CD4-positive, alpha-beta T cell treated with Interleukin-10 for 1 hour (primary cell): ENCODE data around the gene RNF182.
"Not testable (repeated sequence)": the region's sequence is repeated elsewhere in the genome, so short reads cannot be mapped to it uniquely, and the experiment has no call there.

Experiments used
- DNase-seq: peaks from one replicate; pipeline ENCODE4 v3.0.0-alpha.2; 2020

Gene RNF182

DNA sequence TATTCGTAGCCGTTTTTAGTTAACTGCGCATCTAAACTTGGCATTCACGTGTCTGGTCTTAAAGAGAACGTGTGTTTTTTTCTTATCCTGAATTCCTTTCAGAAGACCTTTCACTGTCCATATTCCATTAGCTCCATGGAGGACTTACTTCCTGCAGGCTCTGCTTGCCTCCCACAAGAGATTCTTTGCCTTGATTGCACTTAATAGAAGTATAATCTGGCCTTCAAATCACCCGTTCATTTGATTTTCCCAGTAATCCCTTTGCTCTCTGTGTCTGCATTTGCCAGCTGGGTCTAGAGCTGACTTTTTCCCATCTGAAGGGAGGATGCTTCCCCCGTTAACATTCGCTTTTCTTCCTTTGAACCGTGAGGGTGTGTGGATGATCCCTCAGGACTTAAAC is 79.5 kb downstream of the RNF182 start:
- no peak for DNase-seq

GRCh38 chr6:14008809-14009208 is 84.1 kb downstream of the RNF182 start:
- no peak for DNase-seq

DNA sequence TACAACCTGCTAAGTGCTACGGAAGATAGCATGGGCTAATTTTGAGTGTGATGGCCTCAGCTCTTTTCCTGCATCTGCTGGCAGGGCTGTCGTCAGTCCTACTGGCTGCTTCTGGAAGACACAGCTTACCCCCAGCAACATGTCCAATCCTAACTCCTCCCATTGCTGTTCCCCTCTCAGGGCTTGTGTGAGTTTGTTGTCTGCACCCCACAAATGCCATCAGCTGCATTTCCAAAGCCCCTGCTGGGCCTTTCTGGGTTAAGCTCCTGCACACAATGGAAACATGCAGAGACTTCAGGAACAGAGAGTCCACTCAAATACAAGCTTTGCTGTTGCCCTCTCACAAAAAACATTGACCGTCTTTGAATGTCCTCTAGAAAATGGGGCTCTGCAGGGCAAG is 84.7 kb downstream of the RNF182 start:
- DNase-seq: no peak

DNA sequence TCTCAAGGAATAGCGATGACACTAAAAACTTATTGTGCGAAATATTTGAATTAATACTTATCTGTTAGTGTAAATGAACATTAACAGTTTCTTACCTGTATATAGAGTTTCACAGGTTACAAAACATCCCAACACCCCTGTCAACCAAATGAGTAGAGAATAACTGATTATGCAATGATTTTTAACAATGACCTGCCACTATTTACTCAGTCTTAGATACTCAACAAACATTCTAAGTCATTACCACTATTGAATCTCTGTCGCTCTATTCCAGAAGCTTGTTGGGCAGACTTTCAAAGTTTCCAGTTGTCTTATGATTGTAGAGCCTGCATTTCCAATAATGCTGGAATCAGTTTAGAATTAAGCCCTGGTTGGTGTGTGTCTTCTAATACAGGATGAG is 85.5 kb downstream of the RNF182 start:
- DNase-seq: no peak

DNA sequence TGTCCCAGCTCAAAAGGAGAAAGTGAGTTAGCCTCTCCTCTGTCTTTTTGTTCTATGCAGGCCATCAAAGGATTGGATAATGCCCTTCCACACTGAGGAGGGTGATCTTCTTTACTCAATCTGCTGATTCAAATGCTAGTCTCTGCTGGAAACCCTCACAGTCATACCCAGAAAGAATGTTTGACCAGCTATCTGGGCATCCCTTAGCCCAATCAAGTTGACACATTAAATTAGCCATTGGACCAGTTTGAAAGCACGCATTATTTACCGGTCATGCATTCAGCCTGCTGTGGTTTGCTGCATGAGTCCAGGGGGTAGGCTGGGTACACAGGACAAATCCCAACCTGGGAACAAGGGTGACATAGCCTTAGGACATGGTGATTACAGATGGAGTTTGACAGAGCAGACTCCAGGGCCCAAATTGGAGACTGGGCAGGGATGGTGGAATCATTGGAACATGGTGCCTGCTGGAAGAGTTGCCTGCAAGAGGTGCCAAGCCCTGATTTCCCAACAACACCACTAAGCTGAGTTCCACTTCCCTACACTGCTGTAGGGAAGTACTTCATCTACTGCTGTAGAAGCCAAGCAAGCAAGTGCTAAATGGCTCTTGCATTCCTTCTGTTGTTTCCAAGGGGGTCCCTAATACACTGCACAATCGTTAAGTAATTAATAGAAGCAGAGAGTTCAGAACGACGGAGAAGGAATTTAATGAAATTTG is 87.7 kb downstream of the RNF182 start:
- DNase-seq: no peak

- no peak for DNase-seq
Observed at GRCh38 chr6:14015964-14016363, 91.2 kb downstream of the RNF182 start.

- no peak for DNase-seq
Observed at GRCh38 chr6:14016432-14016831, 91.7 kb downstream of the RNF182 start.

- DNase-seq: no peak
Observed at GRCh38 chr6:14016935-14017625, 92.3 kb downstream of the RNF182 start.

DNA sequence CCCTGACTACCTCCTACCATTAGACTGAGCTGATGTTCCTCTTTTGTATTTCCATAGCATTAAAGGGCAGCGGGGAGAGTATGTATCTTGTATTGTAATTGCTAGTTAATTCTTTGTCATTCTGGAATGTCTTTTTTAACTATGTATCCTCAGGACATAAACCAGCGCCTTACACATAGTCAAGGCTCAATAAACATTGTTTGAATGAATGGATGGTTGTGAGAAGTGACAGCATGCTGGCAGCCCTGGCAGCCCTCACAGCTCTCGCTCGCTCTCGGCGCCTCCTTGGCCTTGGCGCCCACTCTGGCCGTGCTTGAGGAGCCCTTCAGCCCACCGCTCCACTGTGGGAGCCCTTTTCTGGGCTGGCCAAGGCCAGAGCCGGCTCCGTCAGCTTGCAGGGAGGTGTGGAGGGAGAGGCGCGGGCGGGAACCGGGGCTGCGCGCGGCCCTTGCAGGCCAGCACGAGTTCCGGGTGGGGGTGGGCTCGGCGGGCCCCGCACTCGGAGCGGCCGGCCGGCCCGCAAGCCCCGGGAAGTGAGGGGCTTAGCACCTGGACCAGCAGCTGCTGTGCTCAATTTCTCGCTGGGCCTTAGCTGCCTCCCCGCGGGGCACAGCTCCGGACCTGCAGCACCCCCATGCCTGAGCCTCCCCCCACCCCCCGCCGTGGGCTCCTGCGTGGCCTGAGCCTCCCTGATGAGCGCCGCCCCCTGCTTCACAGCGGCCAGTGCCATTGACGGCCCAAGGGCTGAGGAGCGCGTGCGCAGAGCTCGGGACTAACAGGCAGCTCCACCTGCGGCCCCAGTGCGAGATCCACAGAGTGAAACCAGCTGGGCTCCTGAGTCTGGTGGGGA is 93.1 kb downstream of the RNF182 start:
- DNase-seq: no peak

DNA sequence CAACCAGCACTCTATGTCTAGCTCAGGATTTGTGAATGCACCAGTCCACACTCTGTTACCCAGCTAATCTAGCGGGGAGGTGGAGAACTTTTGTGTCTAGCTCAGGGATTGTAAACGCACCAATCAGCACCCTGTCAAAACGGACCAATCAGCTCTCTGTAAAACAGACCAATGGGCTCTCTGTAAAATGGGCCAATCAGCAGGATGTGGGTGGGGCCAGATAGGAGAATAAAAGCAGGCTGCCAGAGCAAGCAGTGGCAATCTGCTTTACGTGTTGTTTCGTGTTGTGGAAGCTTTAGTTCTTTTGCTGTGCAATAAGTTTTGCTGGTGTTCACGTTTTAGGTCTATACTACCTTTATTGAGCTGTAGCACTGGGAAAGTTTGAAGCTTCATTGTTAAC is 93.8 kb downstream of the RNF182 start:
- DNase-seq: not testable (repeated sequence)

DNA sequence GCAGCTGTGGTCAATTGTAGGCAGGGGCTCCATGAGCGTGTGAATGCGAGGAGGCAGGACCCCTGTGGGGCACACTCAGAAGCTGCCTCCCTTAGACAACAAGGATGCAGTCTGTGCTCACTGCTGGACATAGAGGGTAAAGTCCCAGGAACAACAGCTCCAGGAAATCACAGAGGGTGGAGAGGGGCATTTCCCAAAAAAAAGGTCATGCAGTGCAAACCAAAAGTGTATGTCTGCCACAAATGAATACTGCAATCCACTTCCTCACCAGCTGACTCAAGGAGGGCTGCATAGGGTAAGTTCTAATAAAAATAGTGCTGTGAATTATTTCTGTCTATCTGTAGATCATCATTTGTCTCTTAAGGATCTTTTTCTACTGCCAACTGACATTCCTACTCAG is 95.8 kb downstream of the RNF182 start:
- no peak for DNase-seq

DNA sequence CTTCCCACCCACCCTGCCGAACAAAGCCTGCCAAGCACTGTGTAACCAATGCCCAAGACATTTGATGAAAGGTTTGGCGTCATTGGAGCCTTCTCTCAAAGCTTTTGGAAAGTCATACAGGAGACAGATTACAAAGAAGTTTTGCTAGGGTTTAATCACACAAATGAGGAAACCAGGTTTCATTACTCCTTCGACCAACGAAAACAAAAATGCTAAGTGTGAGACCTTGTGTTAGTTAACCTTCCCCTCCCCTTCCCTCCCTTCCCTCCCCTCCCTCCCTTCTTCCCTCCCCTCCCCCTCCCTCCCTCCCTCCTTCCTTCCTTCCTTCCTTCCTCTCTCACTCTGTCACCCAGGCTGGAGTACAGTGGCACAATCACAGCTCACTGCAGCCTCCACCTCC is 96.7 kb downstream of the RNF182 start:
- no peak for DNase-seq

DNA sequence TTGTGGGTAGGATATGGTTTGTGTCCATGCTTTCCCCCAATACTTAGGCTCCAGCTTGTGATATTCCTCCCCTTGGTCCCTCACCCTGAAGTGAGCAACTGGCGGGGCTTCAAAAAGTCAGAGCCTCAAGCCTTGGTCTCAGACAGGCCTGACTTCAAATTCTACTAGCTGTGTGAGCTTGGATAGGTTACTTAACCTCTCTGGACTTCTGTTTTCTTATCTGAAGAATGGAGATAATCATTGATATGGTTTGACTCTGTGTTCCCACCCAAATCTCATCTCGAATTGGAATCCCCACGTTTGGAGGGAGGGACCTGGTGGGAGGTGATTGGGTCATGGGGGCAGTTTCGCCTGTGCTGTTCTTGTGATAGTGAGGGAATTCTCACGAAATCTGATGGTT is 97.9 kb downstream of the RNF182 start:
- DNase-seq: no peak

- no peak for DNase-seq
Observed at GRCh38 chr6:14023855-14024254, 99.1 kb downstream of the RNF182 start.

DNA sequence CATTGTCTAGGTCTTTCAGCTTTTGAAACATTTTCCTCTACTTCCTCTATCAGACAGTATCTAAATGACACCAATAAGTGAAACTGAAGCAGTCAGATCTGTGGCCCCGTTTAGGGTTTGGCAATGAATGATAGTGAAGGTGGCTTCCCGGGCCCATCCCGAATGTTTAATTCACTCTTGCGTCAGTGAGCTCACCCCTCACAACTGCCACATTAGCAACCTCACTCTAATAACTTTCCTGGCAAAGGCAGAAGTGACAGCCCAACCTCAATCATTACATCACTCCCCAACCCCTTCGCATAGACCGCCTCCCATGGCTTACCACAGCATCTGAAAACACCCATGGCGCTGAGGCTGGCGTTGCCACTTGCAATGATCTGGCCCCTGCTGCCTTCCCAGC is 100.4 kb downstream of the RNF182 start:
- peak; percentile 23 for DNase-seq

DNA sequence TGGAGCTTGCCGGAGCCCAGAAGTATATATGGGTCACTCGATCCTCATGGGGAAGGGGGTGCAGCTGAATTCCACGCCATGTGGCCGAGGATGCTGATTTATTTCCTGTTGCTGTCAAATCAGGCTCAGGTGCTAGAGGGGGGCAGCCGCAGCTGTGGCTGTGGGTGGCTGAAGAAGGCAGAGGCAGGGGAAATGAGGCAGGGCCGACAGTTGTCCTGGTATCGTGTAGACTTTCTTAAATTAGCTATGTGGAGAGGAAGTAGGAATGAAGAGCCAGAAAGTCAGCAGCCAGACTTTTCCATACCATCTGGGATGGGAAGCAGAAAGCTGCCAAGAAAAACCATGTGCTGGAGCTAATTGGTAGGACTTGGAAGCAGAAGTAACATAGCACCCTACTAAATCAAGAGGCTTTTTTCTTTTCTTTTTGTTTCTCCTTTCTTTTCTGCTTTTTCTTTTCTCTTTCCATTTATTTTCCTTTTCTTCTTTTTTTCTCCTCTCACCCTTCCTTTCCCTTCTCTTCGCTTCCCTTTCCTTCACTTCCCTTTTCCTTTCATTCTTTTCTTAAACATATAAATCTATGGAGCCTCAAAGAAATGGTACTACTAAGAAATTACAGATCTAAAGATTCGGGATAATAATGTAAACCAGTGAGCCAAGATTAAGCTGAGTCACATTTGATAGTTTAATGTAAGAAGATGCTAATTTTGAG is 102.2 kb downstream of the RNF182 start:
- no peak for DNase-seq

DNA sequence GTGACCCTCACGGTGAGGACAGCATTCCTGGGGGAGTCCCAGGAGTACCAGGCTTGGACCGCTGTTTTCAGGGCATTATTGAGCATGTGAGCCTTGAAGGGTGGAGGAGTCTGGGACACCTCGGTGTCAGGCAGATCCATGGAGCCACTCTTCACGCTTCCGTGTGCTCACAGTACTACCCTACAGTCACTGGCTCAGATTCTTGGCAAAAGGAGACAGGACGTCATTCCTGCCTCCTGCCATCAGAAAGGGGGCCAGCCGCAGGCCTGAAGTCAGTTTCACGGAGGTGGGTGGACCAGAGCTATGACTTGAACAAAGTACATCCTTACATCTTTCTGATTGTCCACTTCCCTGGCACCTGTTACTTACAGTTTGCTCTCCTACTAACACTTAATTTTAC is 103.9 kb downstream of the RNF182 start:
- DNase-seq: no peak

DNA sequence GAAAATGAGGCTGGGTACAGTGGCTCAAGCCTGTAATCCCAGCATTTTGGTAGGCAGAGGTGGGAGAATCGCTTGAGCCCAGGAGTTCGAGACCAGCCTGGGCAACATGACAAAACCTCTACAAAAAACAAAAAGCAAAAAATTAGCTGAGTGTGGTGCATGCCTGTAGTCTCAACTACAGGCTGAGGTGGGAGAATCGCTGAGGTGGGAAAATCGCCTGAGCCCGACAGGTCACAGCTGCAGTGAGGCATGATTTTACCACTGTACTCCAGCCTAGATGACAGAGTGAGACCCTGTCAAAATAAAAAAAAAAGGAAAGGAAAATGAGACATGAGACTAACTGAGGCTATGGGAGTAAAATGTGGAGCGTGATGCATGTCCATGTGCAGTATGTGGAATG is 104.9 kb downstream of the RNF182 start:
- no peak for DNase-seq
